Left ventricle myocardium inferior (tissue), 1 donor: Measurements from ENCODE around the gene STIMATE. TPM values are rescaled to one million over a fixed set of nuclear protein-coding genes. Genes with fewer than 3 reads are reported as not detected.

Experiments
- DNase-seq: peaks from one replicate; pipeline ENCODE4 v3.0.0-alpha.2; 2020
- H3K27ac ChIP-seq: fragments of 200-600 bp; replicated peaks from 2 replicates; pipeline ENCODE4 v1.8.0; 2021
- H3K27me3 ChIP-seq: fragments of 200-600 bp; 2 replicates; pipeline ENCODE4 v1.8.0; 2021; ENCODE audit warnings: low read depth
- H3K36me3 ChIP-seq: fragments of 200-600 bp; 2 replicates; pipeline ENCODE4 v1.8.0; 2021
- H3K4me1 ChIP-seq: fragments of 200-600 bp; 2 replicates; pipeline ENCODE4 v1.8.0; 2021
- H3K4me3 ChIP-seq: fragments of 200-600 bp; 2 replicates; pipeline ENCODE4 v1.8.0; 2021; ENCODE audit warnings: mild to moderate bottlenecking, moderate library complexity
- H3K9me3 ChIP-seq: fragments of 200-600 bp; replicated peaks from 2 replicates; pipeline ENCODE4 v1.8.0; 2021
- CTCF ChIP-seq: fragments of 200-600 bp; IDR thresholded peaks from 2 replicates; pipeline ENCODE4 v1.8.0; 2021; ENCODE audit warnings: antibody characterized with exemption, mild to moderate bottlenecking, borderline replicate concordance
- intact Hi-C: fragments of 100-400 bp; cut with micrococcal nuclease; formaldehyde crosslinking; loops from one replicate; pipeline ENCODE4 v1.11.0; 2022
- total RNA-seq: library from RNA; stranded (reverse); fragmentation: NEBNext Ultra II Directional; extraction: Animal tissue kit (Norgen Biotek cat#: 25700); gene quantifications from one replicate; pipeline ENCODE4 v1.2.1, GENCODE V29; 2021
- donor health status: DM: no; HTN: yes; CAD: no; lungs with severe emphysema.

STIMATE gene
- total RNA-seq, 1 donor from 2014 or later: 6.3 TPM

GRCh38 chr3:52882377-52882776 is 15.0 kb downstream of the STIMATE start:
- H3K9me3 ChIP-seq: no peaks in the 10 kb centered on the region
- no peak overlapping the region for H3K27ac ChIP-seq
- H3K4me1 ChIP-seq: peaks cover 15% of the 10 kb centered on the region
- H3K36me3 ChIP-seq: peaks cover 25% of the 10 kb centered on the region
- DNase-seq: no peak
- intact Hi-C loops: no loop called here
- H3K27me3 ChIP-seq: no peaks in the 10 kb centered on the region
- H3K4me3 ChIP-seq: no peak overlapping the region
- TF ChIP-seq CTCF: no peak

DNA sequence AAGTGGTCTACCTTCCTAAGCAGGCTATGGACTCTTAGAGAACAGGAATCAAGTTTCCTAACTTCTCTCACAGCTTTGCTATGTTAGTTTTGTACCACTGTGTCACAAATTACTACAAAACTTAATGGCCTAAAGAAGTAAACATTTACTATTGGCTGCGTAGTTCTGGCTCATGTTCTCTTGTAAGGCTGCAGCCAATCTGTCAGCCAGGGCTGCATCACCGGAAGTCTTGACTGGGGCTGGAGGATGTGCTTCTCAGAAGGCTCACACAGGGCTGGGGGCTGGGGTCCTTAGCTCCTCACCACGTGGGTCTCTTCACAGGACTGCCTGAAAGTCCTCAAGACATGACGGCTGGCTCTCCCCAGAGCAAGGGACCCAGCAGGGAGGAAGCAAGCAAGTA is 15.5 kb downstream of the STIMATE start:
- H3K4me1 ChIP-seq: peaks cover 15% of the 10 kb centered on the region
- H3K27me3 ChIP-seq: no peaks in the 10 kb centered on the region
- TF ChIP-seq CTCF: no peak
- no peaks in the 10 kb centered on the region for H3K9me3 ChIP-seq
- no peak overlapping the region for H3K4me3 ChIP-seq
- intact Hi-C loops: no loop called here
- H3K36me3 ChIP-seq: peaks cover 25% of the 10 kb centered on the region
- no peak for DNase-seq
- H3K27ac ChIP-seq: no peak overlapping the region

DNA sequence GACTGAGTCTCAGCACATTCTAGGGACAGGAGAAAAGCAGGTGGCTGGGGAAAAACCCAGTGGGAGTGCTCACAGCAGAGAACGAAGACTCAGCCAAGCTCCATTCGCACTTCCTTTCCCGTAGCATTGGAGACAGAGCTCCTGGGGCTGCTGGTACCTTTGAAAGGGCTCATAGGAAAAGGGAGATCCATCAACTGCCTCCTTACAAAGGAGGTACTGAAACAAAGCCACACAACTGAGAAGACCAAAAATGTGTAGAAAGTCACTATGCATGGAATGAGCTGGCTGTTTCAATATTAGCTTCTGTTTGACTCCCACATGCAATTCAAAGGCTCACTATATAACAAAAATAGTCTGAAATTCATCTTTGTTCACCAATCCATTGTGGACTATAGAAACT is 16.9 kb downstream of the STIMATE start:
- no peaks in the 10 kb centered on the region for H3K27me3 ChIP-seq
- intact Hi-C loops: no loop called here
- H3K4me1 ChIP-seq: peaks cover 2% of the 10 kb centered on the region
- H3K4me3 ChIP-seq: no peak overlapping the region
- peaks cover 22% of the 10 kb centered on the region for H3K36me3 ChIP-seq
- DNase-seq: no peak
- no peaks in the 10 kb centered on the region for H3K9me3 ChIP-seq
- TF ChIP-seq CTCF: no peak
- H3K27ac ChIP-seq: no peak overlapping the region

DNA sequence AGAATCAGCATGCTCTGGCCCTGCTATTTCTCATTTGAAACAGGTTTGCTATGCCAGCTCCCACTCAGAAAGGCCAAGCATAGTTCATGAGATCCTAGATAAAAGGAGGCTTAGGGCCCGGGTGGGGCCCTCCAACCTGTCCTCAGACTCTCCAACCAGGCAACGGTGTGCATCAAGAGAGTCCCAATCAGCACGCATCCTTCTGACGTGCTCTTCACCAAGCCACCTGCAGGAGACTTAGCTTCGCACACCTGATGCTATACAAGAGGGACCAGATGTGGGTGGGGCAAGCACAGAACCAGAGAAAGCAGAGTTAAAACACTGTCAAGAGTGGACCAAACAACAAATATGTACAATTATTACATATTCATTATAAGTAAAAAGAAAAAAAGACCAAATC is 17.3 kb downstream of the STIMATE start:
- TF ChIP-seq CTCF: no peak

DNA sequence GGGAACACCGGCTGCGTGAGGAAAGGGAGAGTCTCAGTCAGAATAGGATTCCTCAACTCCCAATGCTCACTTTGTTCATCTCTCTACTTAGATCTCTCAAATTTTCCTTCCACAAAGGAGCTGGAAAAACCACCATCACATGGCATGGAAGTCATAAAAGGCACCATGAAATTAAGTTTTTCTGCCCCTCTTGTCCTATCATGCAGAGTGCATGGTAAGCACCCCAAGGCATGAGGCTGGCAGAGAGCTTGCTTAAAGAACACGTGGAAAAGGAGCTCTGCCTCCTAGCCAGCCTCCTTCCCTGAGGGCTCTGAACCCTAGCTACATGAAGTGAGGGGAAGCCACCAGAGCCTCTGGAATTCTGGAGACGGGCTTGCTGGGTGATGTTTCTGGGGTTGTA is 17.8 kb downstream of the STIMATE start:
- Histone ChIP-seq H3K36me3 (peaks cover 17% of the 10 kb centered on the region), H3K27me3 (no peaks in the 10 kb centered on the region), H3K27ac (no peak overlapping the region), H3K4me1 (no peaks in the 10 kb centered on the region), H3K9me3 (no peaks in the 10 kb centered on the region), H3K4me3 (no peak overlapping the region)
- no peak for TF ChIP-seq CTCF
- intact Hi-C loops: no loop called here
- DNase-seq: no peak

More for the DNA sequence above, 17.3 kb downstream of the STIMATE start:
- no peak overlapping the region for H3K27ac ChIP-seq
- no peaks in the 10 kb centered on the region for H3K4me1 ChIP-seq
- H3K27me3 ChIP-seq: no peaks in the 10 kb centered on the region
- intact Hi-C loops: no loop called here
- peaks cover 17% of the 10 kb centered on the region for H3K36me3 ChIP-seq
- H3K4me3 ChIP-seq: no peak overlapping the region
- DNase-seq: no peak
- no peaks in the 10 kb centered on the region for H3K9me3 ChIP-seq

DNA sequence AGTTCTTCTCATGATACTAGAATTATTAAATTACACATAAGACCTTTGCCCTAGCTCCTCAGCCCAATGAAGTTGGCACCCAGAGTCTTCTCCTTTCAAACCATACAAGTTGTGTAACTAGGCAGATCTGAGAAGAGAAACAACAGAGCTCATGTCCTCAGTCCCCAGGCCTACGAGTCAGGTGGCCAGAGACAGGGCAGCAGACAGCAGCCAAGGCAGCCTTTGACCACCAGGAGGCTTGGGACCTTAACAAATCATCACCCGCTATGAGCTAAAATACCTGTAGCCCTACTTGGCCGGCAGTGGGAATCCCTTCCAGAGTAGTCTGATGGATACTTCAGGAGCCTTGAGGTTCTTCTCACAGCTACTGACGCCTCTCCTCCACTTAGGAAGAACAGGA is 18.3 kb downstream of the STIMATE start:
- H3K27me3 ChIP-seq: no peaks in the 10 kb centered on the region
- no peak for TF ChIP-seq CTCF
- H3K9me3 ChIP-seq: no peaks in the 10 kb centered on the region
- no peak overlapping the region for H3K27ac ChIP-seq
- H3K36me3 ChIP-seq: peaks cover 17% of the 10 kb centered on the region
- DNase-seq: no peak
- no peaks in the 10 kb centered on the region for H3K4me1 ChIP-seq
- intact Hi-C loops: no loop called here
- H3K4me3 ChIP-seq: no peak overlapping the region
